Measurements from ENCODE around the gene HNRNPUL2.

DNA sequence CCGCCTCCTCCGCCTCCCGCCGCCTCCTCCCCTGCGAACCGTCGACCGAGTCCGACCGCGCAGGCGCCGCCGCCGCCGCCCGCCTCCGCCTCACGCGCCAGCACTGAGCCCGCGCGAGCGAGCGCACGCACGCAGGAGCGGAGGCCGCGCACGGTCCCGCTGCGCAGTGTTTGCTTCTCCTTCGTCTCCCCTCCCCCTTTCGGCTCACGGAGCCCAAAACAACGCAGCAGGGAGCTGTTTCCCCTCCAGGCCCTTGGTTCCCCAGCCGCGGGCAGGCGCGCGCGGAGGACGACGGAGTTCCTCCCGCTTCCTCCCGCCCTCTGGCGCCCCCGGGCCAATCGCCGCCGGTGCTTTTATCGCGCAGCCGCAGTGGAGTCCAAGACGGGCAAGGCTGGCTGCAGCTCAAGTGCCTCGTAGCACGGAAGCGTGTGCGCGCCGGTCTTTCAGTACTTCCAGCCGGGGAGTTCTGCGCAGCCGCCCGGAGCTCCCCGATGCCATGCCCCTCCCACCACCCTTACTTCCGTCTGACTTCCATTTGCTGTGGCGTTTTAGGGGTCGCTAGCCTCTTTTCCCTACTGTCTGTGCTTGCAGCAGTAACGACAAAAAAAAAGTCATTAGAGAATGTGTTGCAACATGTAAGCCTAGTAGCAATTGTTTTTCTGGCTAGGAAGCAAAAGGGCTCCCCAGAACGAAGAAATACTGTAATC is at the start of gene HNRNPUL2:
- TF ChIP-seq, protein P1, sequence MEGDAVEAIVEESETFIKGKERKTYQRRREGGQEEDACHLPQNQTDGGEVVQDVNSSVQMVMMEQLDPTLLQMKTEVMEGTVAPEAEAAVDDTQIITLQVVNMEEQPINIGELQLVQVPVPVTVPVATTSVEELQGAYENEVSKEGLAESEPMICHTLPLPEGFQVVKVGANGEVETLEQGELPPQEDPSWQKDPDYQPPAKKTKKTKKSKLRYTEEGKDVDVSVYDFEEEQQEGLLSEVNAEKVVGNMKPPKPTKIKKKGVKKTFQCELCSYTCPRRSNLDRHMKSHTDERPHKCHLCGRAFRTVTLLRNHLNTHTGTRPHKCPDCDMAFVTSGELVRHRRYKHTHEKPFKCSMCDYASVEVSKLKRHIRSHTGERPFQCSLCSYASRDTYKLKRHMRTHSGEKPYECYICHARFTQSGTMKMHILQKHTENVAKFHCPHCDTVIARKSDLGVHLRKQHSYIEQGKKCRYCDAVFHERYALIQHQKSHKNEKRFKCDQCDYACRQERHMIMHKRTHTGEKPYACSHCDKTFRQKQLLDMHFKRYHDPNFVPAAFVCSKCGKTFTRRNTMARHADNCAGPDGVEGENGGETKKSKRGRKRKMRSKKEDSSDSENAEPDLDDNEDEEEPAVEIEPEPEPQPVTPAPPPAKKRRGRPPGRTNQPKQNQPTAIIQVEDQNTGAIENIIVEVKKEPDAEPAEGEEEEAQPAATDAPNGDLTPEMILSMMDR (conservative IDR thresholded peaks at IDR 0.05; ENCODE audit: low read depth, low read length) = no peak
- TF ChIP-seq POLR2A (IDR thresholded peaks at IDR 0.05; ENCODE audit: low read depth, low read length) (peak; percentile 87), SMC3 (IDR thresholded peaks at IDR 0.05; ENCODE audit: low read depth, low read length) (no peak), CHD1 (IDR thresholded peaks at IDR 0.05; ENCODE audit: low read depth, low read length) (no peak; the same call in 1 of the 2 replicates), RAD21 (IDR thresholded peaks at IDR 0.05; ENCODE audit: low read length) (no peak), MXI1 (IDR thresholded peaks at IDR 0.05; ENCODE audit: borderline replicate concordance, low read depth, low read length) (peak; percentile 46; the same call in 1 of the 2 replicates), MAFK (IDR thresholded peaks at IDR 0.05; ENCODE audit: low read depth, low read length) (no peak), CEBPB (IDR thresholded peaks at IDR 0.05; ENCODE audit: low read depth, low read length) (0 out of 2 replicates have a peak, but pooled peaks have one; percentile 13), MAZ (IDR thresholded peaks at IDR 0.05; ENCODE audit: borderline replicate concordance, low read depth, low read length) (peak; percentile 74; the same call in 1 of the 2 replicates), FOS (IDR thresholded peaks at IDR 0.05; ENCODE audit: low read depth, low read length) (no peak), BHLHE40 (IDR thresholded peaks at IDR 0.05; ENCODE audit: low read depth, low read length) (peak; percentile 84), ELK1 (IDR thresholded peaks at IDR 0.05; ENCODE audit: borderline replicate concordance, low read depth, low read length) (no peak)
- TF ChIP-seq, protein P2, sequence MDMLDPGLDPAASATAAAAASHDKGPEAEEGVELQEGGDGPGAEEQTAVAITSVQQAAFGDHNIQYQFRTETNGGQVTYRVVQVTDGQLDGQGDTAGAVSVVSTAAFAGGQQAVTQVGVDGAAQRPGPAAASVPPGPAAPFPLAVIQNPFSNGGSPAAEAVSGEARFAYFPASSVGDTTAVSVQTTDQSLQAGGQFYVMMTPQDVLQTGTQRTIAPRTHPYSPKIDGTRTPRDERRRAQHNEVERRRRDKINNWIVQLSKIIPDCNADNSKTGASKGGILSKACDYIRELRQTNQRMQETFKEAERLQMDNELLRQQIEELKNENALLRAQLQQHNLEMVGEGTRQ (IDR thresholded peaks at IDR 0.05; ENCODE audit: low read depth, low read length) = peak; percentile 23; the same call in 1 of the 2 replicates

Data from IMR-90 (cell line).